Tibial nerve (tissue), 4 donors: ENCODE data around the gene OSBPL3. TPM values are rescaled to one million over a fixed set of nuclear protein-coding genes. Genes with fewer than 3 reads are reported as not detected.

Experiments used
- DNase-seq, 2 donors: peaks; one replicate each; pipeline ENCODE4 v3.0.0-alpha.2; 2019; ENCODE audit warnings: low spot score in 2 of 2
- H3K27ac ChIP-seq, 4 donors: fragments of 200-600 bp; sonication (generic) in 3 of 4; one replicate each; pipeline ENCODE4 v1.5.1; 2017 to 2019; ENCODE audit warnings: mild to moderate bottlenecking in 1 of 4
- H3K27me3 ChIP-seq, 2 donors: fragments of 200-600 bp; sonication (generic) in 1 of 2; one replicate each; pipeline versions ENCODE4 v1.5.1 to v1.6.0; 2017 to 2019
- H3K36me3 ChIP-seq, 3 donors: fragments of 200-600 bp; sonication (generic); one replicate each; pipeline ENCODE4 v1.5.1; 2018 to 2019
- H3K4me1 ChIP-seq, 4 donors: fragments of 200-600 bp; sonication (generic) in 3 of 4; one replicate each; pipeline ENCODE4 v1.5.1; 2017 to 2019
- H3K4me3 ChIP-seq, 4 donors: fragments of 200-600 bp; sonication (generic) in 3 of 4; one replicate each; pipeline ENCODE4 v1.5.1; 2017 to 2019; ENCODE audit warnings: mild to moderate bottlenecking in 1 of 4, moderate library complexity in 1 of 4
- H3K9me3 ChIP-seq, 4 donors: fragments of 200-600 bp; sonication (generic) in 3 of 4; one replicate each; pipeline ENCODE4 v1.5.1; 2017 to 2019
- CTCF ChIP-seq, 5 experiments: fragments of 200-600 bp in 3 of 5; fragments of 450-650 bp in 2 of 5; sonication (generic) in 3 of 5; IDR thresholded peaks; one replicate each; pipeline ENCODE4 v1.5.1; 2016 to 2019; ENCODE audit warnings: antibody characterized with exemption in 5 of 5, mild to moderate bottlenecking in 3 of 5, moderate library complexity in 2 of 5
- EP300 ChIP-seq, 2 donors: sonication (generic); formaldehyde crosslinking; IDR thresholded peaks; one replicate each; pipeline ENCODE4 v1.6.1; 2017; ENCODE audit warnings: antibody characterized with exemption in 2 of 2, mild to moderate bottlenecking in 1 of 2
- POLR2A ChIP-seq, 2 donors: fragments of 450-650 bp; IDR thresholded peaks; one replicate each; pipeline ENCODE4 v1.6.1; 2017; ENCODE audit warnings: antibody characterized with exemption in 2 of 2, mild to moderate bottlenecking in 2 of 2, moderate library complexity in 2 of 2
- WGBS, 2 donors: methylation state at CpG; one replicate each; pipeline ENCODE4 v1.1.5; 2018; 5-methylcytosine and 5-hydroxymethylcytosine counted together
- total RNA-seq, 4 donors: library from RNA; depleted of rRNA; stranded (reverse); fragments of >200 nt; gene quantifications; one replicate each; pipeline ENCODE4 v1.1.0, GENCODE V29; 2016

Gene OSBPL3, protein sequence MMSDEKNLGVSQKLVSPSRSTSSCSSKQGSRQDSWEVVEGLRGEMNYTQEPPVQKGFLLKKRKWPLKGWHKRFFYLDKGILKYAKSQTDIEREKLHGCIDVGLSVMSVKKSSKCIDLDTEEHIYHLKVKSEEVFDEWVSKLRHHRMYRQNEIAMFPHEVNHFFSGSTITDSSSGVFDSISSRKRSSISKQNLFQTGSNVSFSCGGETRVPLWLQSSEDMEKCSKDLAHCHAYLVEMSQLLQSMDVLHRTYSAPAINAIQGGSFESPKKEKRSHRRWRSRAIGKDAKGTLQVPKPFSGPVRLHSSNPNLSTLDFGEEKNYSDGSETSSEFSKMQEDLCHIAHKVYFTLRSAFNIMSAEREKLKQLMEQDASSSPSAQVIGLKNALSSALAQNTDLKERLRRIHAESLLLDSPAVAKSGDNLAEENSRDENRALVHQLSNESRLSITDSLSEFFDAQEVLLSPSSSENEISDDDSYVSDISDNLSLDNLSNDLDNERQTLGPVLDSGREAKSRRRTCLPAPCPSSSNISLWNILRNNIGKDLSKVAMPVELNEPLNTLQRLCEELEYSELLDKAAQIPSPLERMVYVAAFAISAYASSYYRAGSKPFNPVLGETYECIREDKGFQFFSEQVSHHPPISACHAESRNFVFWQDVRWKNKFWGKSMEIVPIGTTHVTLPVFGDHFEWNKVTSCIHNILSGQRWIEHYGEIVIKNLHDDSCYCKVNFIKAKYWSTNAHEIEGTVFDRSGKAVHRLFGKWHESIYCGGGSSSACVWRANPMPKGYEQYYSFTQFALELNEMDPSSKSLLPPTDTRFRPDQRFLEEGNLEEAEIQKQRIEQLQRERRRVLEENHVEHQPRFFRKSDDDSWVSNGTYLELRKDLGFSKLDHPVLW
- total RNA-seq, result 1 to 10 TPM; 1.6 to 7.3 (median 5.3) TPM

DNA sequence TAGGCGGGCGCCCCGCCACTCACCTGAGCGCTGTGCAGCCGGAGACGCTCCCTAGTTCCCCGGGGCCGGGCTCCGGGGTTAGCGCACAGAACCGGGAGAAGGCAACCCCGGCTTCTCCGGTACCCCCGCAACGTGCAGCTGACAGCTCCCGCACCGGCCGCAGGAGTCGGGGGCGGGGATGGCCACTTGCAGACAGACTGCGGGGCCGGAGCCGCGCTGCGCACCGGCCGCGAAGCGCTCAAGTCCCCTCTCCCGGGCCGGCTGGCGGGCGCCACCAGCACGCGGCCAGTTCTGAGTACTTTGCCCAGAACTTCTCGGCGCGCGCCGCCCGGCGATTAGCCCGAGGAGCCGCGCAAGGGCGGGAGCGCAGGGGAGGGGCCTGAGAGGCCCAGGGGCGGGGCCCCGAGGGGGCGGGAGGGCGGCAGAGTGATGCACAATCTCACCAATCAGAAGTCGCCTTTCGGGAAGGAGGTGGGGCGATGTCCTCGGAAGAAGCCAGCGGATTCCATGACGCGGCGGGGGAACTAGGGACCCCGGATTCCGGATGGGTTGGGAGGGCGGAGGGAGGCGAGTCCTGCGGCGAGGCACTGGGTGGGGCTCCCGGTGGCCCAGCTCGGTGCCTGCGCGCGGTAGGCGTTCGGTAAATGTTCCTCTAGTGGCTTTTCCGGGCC, at the start of gene OSBPL3:
Gene OSBPL3 (minus strand): TSS at position 316 of the 671 bp plus-strand sequence. CDS start 87,706 bp downstream, outside the sequence.
- Histone ChIP-seq H3K9me3 (no peaks in the 10 kb centered on the region), H3K4me3 (peak within 1 kb of the TSS; percentile 68 to 93 (median 77)), H3K27ac (peak within 1 kb of the TSS; percentile 35 to 88 (median 85)), H3K27me3 (no peaks in the 10 kb centered on the region), H3K4me1 (peaks cover 0 to 28% (median 5%) of the 10 kb centered on the region in 4 donors), H3K36me3 (no peaks in the 10 kb centered on the region)
- 0% methylated on average over 18 to 34 of the region's 73 CpGs for WGBS, 2 donors
- TF ChIP-seq CTCF (IDR thresholded peaks at IDR 0.05), result no peak
- peak; percentile 27 to 64 for TF ChIP-seq POLR2A (IDR thresholded peaks at IDR 0.05)
- TF ChIP-seq EP300 (IDR thresholded peaks at IDR 0.05), result peak; percentile 46 to 73
- DNase-seq, result peak; percentile 87 to 95

DNA sequence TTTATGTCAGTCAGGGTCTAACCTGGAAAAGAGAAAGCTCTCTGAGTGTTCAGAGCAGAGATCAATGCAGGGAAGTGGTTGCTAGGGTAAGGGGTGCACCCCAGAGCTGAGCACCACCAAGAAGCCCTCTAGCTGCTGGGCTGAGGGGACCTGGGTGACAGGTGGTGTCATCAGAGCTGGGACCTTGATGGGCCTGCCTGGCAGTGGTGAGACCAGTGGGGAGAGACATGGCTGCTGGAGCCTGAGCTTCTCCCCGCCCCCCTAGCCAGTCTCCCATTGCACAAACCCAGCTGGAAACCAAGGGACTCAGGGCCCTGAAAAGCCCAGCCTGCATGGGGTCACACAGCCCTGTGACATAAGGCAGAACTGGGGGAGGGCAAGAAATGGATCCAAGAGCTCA, 49.1 kb upstream of the OSBPL3 start:
- Histone ChIP-seq H3K4me3 (no peak overlapping the region), H3K9me3 (peaks cover 0 to 6% (median 0%) of the 10 kb centered on the region in 4 donors), H3K4me1 (no peaks in the 10 kb centered on the region), H3K27ac (no peak overlapping the region), H3K36me3 (no peaks in the 10 kb centered on the region), H3K27me3 (no peaks in the 10 kb centered on the region)
- 90 to 100% methylated on average over 1 of the region's 1 CpG for WGBS, 2 donors
- TF ChIP-seq POLR2A (IDR thresholded peaks at IDR 0.05) (no peak), CTCF (IDR thresholded peaks at IDR 0.05) (no peak), EP300 (IDR thresholded peaks at IDR 0.05) (no peak)
- no peak for DNase-seq

DNA sequence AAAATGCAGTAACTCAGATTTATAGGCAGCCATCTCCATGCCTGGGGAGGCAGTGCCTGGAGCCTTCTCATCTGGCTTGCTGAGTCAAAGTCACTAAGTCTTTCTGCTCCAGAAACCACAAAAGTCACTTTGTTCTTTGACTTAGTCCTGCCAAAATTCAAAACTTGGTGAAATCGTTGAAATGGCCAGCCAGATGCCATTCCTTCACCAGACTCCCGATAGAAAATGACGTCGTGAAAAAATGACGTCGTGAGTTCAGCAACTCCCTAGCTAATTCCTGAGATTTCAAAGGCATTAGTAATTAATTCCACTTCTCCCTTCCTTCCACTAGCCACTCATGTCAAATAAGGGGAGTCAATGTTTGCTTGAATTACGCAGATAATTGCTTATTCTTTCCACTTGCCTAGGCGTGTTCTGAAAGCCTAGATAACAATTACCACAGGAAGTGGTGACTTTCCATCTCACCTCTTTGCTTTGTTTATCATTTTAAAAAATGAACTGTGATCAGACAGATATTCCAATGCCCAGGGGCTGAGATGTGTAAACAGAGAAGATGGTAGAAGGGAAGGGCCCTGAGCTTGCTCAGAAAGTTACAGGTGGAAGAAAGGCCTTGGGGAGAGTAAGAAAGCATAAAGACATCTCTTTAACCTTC, 48.5 kb upstream of the OSBPL3 start:
- Histone ChIP-seq H3K36me3 (no peaks in the 10 kb centered on the region), H3K27me3 (no peaks in the 10 kb centered on the region), H3K27ac (no peak overlapping the region), H3K4me3 (no peak overlapping the region), H3K4me1 (no peaks in the 10 kb centered on the region), H3K9me3 (peaks cover 0 to 6% (median 0%) of the 10 kb centered on the region in 4 donors)
- 31 to 41% methylated on average over 8 of the region's 8 CpGs for WGBS, 2 donors
- DNase-seq, result no peak
- TF ChIP-seq POLR2A (IDR thresholded peaks at IDR 0.05) (no peak), EP300 (IDR thresholded peaks at IDR 0.05) (no peak), CTCF (IDR thresholded peaks at IDR 0.05) (no peak)

GRCh38 chr7:25026156-25026555, 46.2 kb upstream of the OSBPL3 start:
- Histone ChIP-seq H3K4me3 (no peak overlapping the region), H3K4me1 (no peaks in the 10 kb centered on the region), H3K27me3 (no peaks in the 10 kb centered on the region), H3K9me3 (peaks cover 0 to 6% (median 0%) of the 10 kb centered on the region in 4 donors), H3K36me3 (no peaks in the 10 kb centered on the region), H3K27ac (no peak overlapping the region)
- no peak for TF ChIP-seq EP300 (IDR thresholded peaks at IDR 0.05)
- TF ChIP-seq CTCF (IDR thresholded peaks at IDR 0.05), result no peak
- TF ChIP-seq POLR2A (IDR thresholded peaks at IDR 0.05), result no peak
- DNase-seq, result no peak
- WGBS, 2 donors, result 57 to 62% methylated on average over 3 of the region's 3 CpGs
